Hepatocyte (in vitro differentiated cells): ENCODE results near the gene ELMO3. TPM values are rescaled to one million over a fixed set of nuclear protein-coding genes. Genes with fewer than 3 reads are reported as not detected.

ENCODE experiments used
- DNase-seq: peaks from one replicate; pipeline ENCODE4 v3.0.0-alpha.2; 2016; ENCODE audit warnings: low spot score
- H2AFZ ChIP-seq: fragments of 200-600 bp; sonication (generic); 2 replicates; pipeline ENCODE4 v1.6.0; 2016; ENCODE audit warnings: antibody characterized with exemption, mild to moderate bottlenecking
- H3K27ac ChIP-seq: fragments of 200-600 bp; sonication (generic); 2 replicates; pipeline ENCODE4 v1.5.1; 2016; ENCODE audit warnings: mild to moderate bottlenecking
- H3K27me3 ChIP-seq: fragments of 200-600 bp; sonication (generic); 2 replicates; pipeline ENCODE4 v1.6.1; 2016
- H3K36me3 ChIP-seq: fragments of 200-600 bp; sonication (generic); replicated peaks from 2 replicates; pipeline ENCODE4 v1.5.1; 2016; ENCODE audit warnings: low read depth; ENCODE audit not compliant: insufficient read depth
- H3K4me1 ChIP-seq: fragments of 200-600 bp; sonication (generic); 2 replicates; pipeline ENCODE4 v1.5.1; 2016; ENCODE audit warnings: mild to moderate bottlenecking, moderate library complexity; ENCODE audit not compliant: insufficient read depth
- H3K4me2 ChIP-seq: fragments of 200-600 bp; sonication (generic); 2 replicates; pipeline ENCODE4 v1.6.0; 2016
- H3K4me3 ChIP-seq: fragments of 200-600 bp; sonication (generic); 2 replicates; pipeline ENCODE4 v1.5.1; 2016; ENCODE audit warnings: mild to moderate bottlenecking
- H3K79me2 ChIP-seq: fragments of 200-600 bp; sonication (generic); 2 replicates; pipeline ENCODE4 v1.6.0; 2017; ENCODE audit warnings: mild to moderate bottlenecking
- H3K9me2 ChIP-seq: fragments of 200-600 bp; sonication (generic); replicated peaks from 2 replicates; pipeline ENCODE4 v1.6.0; 2017; ENCODE audit warnings: mild to moderate bottlenecking; ENCODE audit not compliant: insufficient read depth
- H3K9me3 ChIP-seq: fragments of 200-600 bp; sonication (generic); 2 replicates; pipeline ENCODE4 v1.5.1; 2016; ENCODE audit warnings: low read depth, mild to moderate bottlenecking
- H4K20me1 ChIP-seq: fragments of 200-600 bp; sonication (generic); 2 replicates; pipeline ENCODE4 v1.6.0; 2016; ENCODE audit warnings: mild to moderate bottlenecking; ENCODE audit not compliant: insufficient read depth, poor library complexity, severe bottlenecking
- CTCF ChIP-seq: fragments of 200-600 bp; sonication (generic); IDR thresholded peaks from 2 replicates; pipeline ENCODE4 v1.5.1; 2016; ENCODE audit warnings: antibody characterized with exemption, mild to moderate bottlenecking; ENCODE audit not compliant: poor library complexity
- EZH2 ChIP-seq: fragments of 200-600 bp; sonication (generic); IDR thresholded peaks from 2 replicates; pipeline ENCODE4 v1.6.1; 2016; ENCODE audit warnings: antibody characterized with exemption, mild to moderate bottlenecking, borderline replicate concordance
- EZH2phosphoT487 ChIP-seq: fragments of 200-600 bp; sonication (generic); IDR thresholded peaks from one replicate; pipeline ENCODE4 v1.6.1; 2018; ENCODE audit warnings: antibody characterized with exemption, mild to moderate bottlenecking, low read depth, moderate library complexity; ENCODE audit not compliant: unreplicated experiment, severe bottlenecking
- WGBS: methylation state at CpG from one replicate; pipeline ENCODE4 v1.1.6; 2016; ENCODE audit warnings: low lambda C conversion rate; ENCODE audit errors: missing lambda C conversion rate; 5-methylcytosine and 5-hydroxymethylcytosine counted together
- polyA plus RNA-seq: library from polyadenylated mRNA; unstranded; fragments of >200 nt; fragmentation: Nextera tagmentation; extraction: Ambion mirVana; gene quantifications from 2 replicates; pipeline ENCODE4 v1.2.1, GENCODE V29; 2016
- total RNA-seq: library from RNA; depleted of rRNA; stranded (reverse); fragments of >200 nt; gene quantifications from 2 replicates; pipeline ENCODE4 v1.2.3, GENCODE V29; 2014

Gene ELMO3
- total and polyA plus RNA-seq, 2 experiments from 2014 or later = 14.5 to 18.5 TPM

GRCh38 chr16:67246756-67247191 is 47.8 kb downstream of the ELMO3 start:
- H3K4me2 ChIP-seq = peak overlapping the region; percentile 99
- no peaks in the 10 kb centered on the region for H3K9me3 ChIP-seq
- peaks cover 26% of the 10 kb centered on the region for H3K4me1 ChIP-seq
- peak; percentile 91 for DNase-seq
- H3K4me3 ChIP-seq = peak overlapping the region; percentile 86
- no peaks in the 10 kb centered on the region for H3K9me2 ChIP-seq
- TF ChIP-seq EZH2 (no peak), EZH2phosphoT487 (no peak), CTCF (peak; percentile 22)
- H3K27ac ChIP-seq = peak overlapping the region; percentile 91
- WGBS = 2% methylated on average over 23 of the region's 26 CpGs
- no peaks in the 10 kb centered on the region for H4K20me1 ChIP-seq
- peaks cover 16% of the 10 kb centered on the region for H3K79me2 ChIP-seq
- H3K36me3 ChIP-seq = no peaks in the 10 kb centered on the region
- peaks cover 28% of the 10 kb centered on the region for H3K27me3 ChIP-seq
- peak overlapping the region; percentile 91 for H2AFZ ChIP-seq

- Histone ChIP-seq H3K79me2 (peaks cover 13% of the 10 kb centered on the region), H3K4me1 (peaks cover 26% of the 10 kb centered on the region), H3K27ac (peak within 1 kb of the TSS; percentile 91), H3K9me2 (no peaks in the 10 kb centered on the region), H4K20me1 (no peaks in the 10 kb centered on the region), H3K4me3 (peak within 1 kb of the TSS; percentile 86), H3K27me3 (peaks cover 28% of the 10 kb centered on the region), H3K36me3 (no peaks in the 10 kb centered on the region), H3K4me2 (peak within 1 kb of the TSS; percentile 99), H2AFZ (peak within 1 kb of the TSS; percentile 91), H3K9me3 (no peaks in the 10 kb centered on the region)
- WGBS = 2% methylated on average over 55 of the region's 60 CpGs
- DNase-seq = peak; percentile 97
- TF ChIP-seq CTCF (no peak), EZH2phosphoT487 (no peak), EZH2 (no peak)
Observed at GRCh38 chr16:67247192-67248072, 48.5 kb downstream of the ELMO3 start, which contains the start of gene FHOD1. FHOD1 (minus strand) TSS chr16:67247481; CDS start chr16:67247410, 71 bp downstream.

GRCh38 chr16:67248073-67248400 is 49.1 kb downstream of the ELMO3 start:
- H3K4me2 ChIP-seq = peak overlapping the region; percentile 99
- H4K20me1 ChIP-seq = no peaks in the 10 kb centered on the region
- peak overlapping the region; percentile 56 for H2AFZ ChIP-seq
- H3K9me2 ChIP-seq = no peaks in the 10 kb centered on the region
- no peaks in the 10 kb centered on the region for H3K9me3 ChIP-seq
- H3K4me3 ChIP-seq = peak overlapping the region; percentile 70
- peaks cover 9% of the 10 kb centered on the region for H3K79me2 ChIP-seq
- H3K27ac ChIP-seq = no peak overlapping the region
- WGBS = 17% methylated on average over 7 of the region's 7 CpGs
- H3K27me3 ChIP-seq = peaks cover 28% of the 10 kb centered on the region
- TF ChIP-seq CTCF = no peak
- no peak for TF ChIP-seq EZH2
- no peak for TF ChIP-seq EZH2phosphoT487
- no peaks in the 10 kb centered on the region for H3K36me3 ChIP-seq
- DNase-seq = no peak
- peaks cover 26% of the 10 kb centered on the region for H3K4me1 ChIP-seq
